Esophagus squamous epithelium (tissue), 5 donors: Measurements from ENCODE around the gene YBX3. TPM values are rescaled to one million over a fixed set of nuclear protein-coding genes. Genes with fewer than 3 reads are reported as not detected.

Experiments
- DNase-seq: peaks from one replicate; lab custom pipeline; 2025; lab: John Stamatoyannopoulos, UW
- H3K27ac ChIP-seq, 4 donors: fragments of 200-600 bp; sonication (generic); one replicate each; pipeline ENCODE4 v1.5.1; 2016 to 2019; ENCODE audit warnings: mild to moderate bottlenecking in 1 of 4
- H3K27me3 ChIP-seq, 4 donors: fragments of 200-600 bp; sonication (generic); 1 replicate in 3 of 4; 2 replicates in 1 of 4; pipeline versions ENCODE4 v1.5.1 to v1.6.0; 2017 to 2021; ENCODE audit warnings: antibody characterized with exemption in 1 of 4
- H3K36me3 ChIP-seq, 3 donors: fragments of 200-600 bp; sonication (generic); one replicate each; pipeline ENCODE4 v1.5.1; 2016 to 2019
- H3K4me1 ChIP-seq, 3 donors: fragments of 200-600 bp; sonication (generic); one replicate each; pipeline ENCODE4 v1.5.1; 2017 to 2019
- H3K4me3 ChIP-seq, 4 donors: fragments of 200-600 bp; sonication (generic); 1 replicate in 3 of 4; 2 replicates in 1 of 4; pipeline ENCODE4 v1.5.1; 2016 to 2019; ENCODE audit warnings: mild to moderate bottlenecking in 2 of 4, moderate library complexity in 1 of 4
- H3K9me3 ChIP-seq, 3 donors: fragments of 200-600 bp; sonication (generic); one replicate each; pipeline ENCODE4 v1.5.1; 2016 to 2019
- POLR2A ChIP-seq, 4 donors: fragments of 450-650 bp; IDR thresholded peaks; one replicate each; pipeline ENCODE4 v1.6.1; 2017; ENCODE audit warnings: antibody characterized with exemption in 4 of 4, mild to moderate bottlenecking in 4 of 4, moderate library complexity in 3 of 4
- WGBS, 2 donors: methylation state at CpG; one replicate each; pipeline ENCODE4 v1.1.5; 2018; 5-methylcytosine and 5-hydroxymethylcytosine counted together
- intact Hi-C: fragments of 100-400 bp; cut with DNase I; formaldehyde crosslinking; loops from one replicate; pipeline ENCODE4 v1.15.0; 2022
- total RNA-seq, 4 donors: library from RNA; depleted of rRNA; stranded (reverse); fragments of >200 nt; gene quantifications; one replicate each; pipeline ENCODE4 v1.1.0, GENCODE V29; 2016
- TF ChIP-seq, protein P1 (sequence below), 6 experiments: fragments of 450-650 bp in 4 of 6; fragments of 200-600 bp in 2 of 6; sonication (generic) in 2 of 6; IDR thresholded peaks; one replicate each; pipeline ENCODE4 v1.5.1; 2016 to 2019; ENCODE audit warnings: antibody characterized with exemption in 6 of 6, mild to moderate bottlenecking in 4 of 6, moderate library complexity in 4 of 6
- donor health status: DM: yes; HTN: yes; CAD: no.

YBX3 gene
- total RNA-seq, 4 donors from 2014 or later: 318 to 484 (median 370) TPM

DNA sequence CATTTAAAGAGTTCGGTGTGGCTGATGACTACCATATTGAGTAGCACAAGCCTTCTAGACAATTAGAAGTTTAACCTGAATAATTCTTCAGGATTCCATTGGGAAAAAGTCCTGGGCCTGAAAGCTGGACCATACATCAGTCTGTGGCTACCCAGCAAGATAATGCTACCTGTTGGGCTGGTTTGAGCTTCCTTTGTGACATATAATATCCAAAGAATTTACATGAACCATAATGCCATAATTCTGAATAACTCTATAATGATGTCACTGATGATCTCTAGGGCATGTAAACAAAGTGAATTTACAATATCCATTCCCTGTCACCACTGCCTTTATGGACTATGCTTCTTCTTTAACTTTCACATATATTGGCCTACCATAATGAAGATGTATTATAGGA is 3.8 kb upstream of the YBX3 start:
- Histone ChIP-seq H3K27ac (no peak overlapping the region), H3K36me3 (no peaks in the 10 kb centered on the region), H3K4me3 (no peak overlapping the region), H3K27me3 (no peaks in the 10 kb centered on the region), H3K9me3 (no peaks in the 10 kb centered on the region), H3K4me1 (peaks cover 3 to 17% (median 4%) of the 10 kb centered on the region in 3 donors)
- intact Hi-C loops: loop anchor here (10.0 kb wide), 1 partner anchor 112 kb away; the partner anchor contains the start of gene MAGOHB
- no peak for DNase-seq
- TF ChIP-seq POLR2A (IDR thresholded peaks at IDR 0.05): no peak
- TF ChIP-seq, protein P1, sequence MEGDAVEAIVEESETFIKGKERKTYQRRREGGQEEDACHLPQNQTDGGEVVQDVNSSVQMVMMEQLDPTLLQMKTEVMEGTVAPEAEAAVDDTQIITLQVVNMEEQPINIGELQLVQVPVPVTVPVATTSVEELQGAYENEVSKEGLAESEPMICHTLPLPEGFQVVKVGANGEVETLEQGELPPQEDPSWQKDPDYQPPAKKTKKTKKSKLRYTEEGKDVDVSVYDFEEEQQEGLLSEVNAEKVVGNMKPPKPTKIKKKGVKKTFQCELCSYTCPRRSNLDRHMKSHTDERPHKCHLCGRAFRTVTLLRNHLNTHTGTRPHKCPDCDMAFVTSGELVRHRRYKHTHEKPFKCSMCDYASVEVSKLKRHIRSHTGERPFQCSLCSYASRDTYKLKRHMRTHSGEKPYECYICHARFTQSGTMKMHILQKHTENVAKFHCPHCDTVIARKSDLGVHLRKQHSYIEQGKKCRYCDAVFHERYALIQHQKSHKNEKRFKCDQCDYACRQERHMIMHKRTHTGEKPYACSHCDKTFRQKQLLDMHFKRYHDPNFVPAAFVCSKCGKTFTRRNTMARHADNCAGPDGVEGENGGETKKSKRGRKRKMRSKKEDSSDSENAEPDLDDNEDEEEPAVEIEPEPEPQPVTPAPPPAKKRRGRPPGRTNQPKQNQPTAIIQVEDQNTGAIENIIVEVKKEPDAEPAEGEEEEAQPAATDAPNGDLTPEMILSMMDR (IDR thresholded peaks at IDR 0.05): no peak
- WGBS, 2 donors: 90 to 94% methylated on average over 1 of the region's 1 CpG

DNA sequence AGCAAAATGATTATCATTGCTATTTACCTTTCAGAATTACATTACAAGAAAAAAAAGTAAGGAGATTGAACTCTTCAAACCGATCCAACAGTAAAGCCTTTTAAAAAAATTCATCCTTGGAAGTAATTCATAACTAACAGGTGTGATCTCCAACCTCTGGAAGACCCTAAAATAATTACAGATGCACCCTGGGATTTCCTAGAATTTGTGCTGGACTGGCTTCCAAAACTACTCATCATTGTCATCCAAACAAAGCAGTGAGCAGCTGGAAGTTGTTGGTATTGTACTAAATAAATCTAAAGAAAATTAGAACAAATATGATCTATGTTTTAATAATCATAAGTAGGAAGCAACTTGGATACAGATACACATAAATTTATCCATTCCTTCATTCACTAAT is 1.9 kb upstream of the YBX3 start:
- Histone ChIP-seq H3K4me1 (peaks cover 4 to 34% (median 11%) of the 10 kb centered on the region in 3 donors), H3K27me3 (no peaks in the 10 kb centered on the region), H3K36me3 (no peaks in the 10 kb centered on the region), H3K27ac (no peak overlapping the region), H3K4me3 (no peak overlapping the region), H3K9me3 (no peaks in the 10 kb centered on the region)
- no peak for DNase-seq
- TF ChIP-seq, protein P1 (IDR thresholded peaks at IDR 0.05): no peak
- no peak for TF ChIP-seq POLR2A (IDR thresholded peaks at IDR 0.05)
- 69 to 82% methylated on average over 1 of the region's 1 CpG for WGBS, 2 donors
- intact Hi-C loops: loop anchor here (10.0 kb wide), 1 partner anchor 110 kb away; the partner anchor contains the start of gene MAGOHB

DNA sequence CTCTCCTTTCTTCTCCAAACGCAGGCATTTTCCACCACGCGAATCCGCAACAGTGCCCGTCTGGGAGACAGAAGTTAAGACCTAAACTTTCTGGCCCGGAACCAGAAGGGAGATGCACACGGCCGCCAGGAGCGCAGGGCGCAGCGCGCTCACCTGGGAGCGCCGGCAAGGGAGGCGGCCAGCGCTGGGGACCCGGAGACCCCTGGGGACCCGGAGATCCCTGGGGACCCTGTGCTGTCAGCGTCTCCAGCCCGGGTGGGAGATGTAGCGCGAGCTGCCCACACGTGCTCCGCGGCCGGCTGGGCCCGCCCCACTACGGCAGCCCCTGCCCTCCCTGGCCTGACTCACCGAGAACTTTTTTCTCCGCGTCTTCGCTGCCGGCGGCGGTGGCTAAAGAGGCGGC is 620 bp downstream of the YBX3 start:
- intact Hi-C loops: loop anchor here (10.0 kb wide), 1 partner anchor 108 kb away; the partner anchor contains the start of gene MAGOHB
- no peaks in the 10 kb centered on the region for H3K36me3 ChIP-seq
- H3K9me3 ChIP-seq: no peaks in the 10 kb centered on the region
- peaks cover 11 to 59% (median 30%) of the 10 kb centered on the region in 3 donors for H3K4me1 ChIP-seq
- peak overlapping the region; percentile 70 to 97 (median 92) for H3K4me3 ChIP-seq
- peak overlapping the region; percentile 98 to 100 (median 99) for H3K27ac ChIP-seq
- DNase-seq: no peak
- no peaks in the 10 kb centered on the region for H3K27me3 ChIP-seq
- 0% methylated on average over 4 of the region's 36 CpGs; no CpG with 5 or more reads in 1 of the 2 donors for WGBS, 2 donors
- TF ChIP-seq POLR2A (IDR thresholded peaks at IDR 0.05): no peak
- TF ChIP-seq, protein P1 (IDR thresholded peaks at IDR 0.05): peak in 3 of 6 experiments; percentile 23 to 45 (median 43)

DNA sequence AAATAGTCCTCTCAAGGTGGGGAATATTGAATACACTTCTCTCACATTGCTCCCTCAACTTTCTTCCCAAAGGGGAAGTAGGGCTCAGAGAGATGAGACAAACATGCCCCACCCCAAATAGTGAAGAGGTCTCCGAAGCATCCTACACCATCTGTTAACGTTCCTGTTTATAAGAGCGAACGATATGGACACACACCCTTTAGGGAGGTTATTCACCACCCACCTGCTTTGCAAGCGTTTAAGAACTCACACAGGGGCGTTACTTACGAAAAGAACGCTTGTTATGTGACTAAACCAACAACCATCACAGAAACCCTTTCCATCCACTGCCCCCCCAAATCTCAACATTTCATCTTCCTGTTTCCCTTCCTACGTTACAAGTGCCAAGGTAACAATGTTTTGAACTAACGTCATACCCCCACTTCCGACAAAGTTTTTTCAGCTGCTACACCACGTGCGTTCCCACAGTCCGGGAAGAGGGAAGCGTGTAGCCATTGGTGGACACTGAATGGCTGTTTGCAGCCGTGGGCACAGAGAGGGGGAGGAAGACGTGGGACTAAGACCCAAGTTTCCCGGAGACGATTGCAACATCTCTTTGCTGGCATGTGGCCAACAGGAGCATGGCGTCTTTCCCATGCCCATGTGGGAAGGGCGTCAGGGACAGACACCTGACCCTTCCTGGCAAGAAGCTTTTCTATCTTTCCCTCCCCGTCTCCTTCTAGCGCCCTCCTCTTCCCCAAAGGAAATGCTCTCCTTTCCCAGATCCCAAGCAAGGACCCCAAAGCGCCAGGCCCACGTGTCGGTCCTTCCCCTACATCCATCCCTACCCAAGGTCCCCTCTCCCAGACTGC is 1.2 kb downstream of the YBX3 start:
- 0 to 2% methylated on average over 18 to 24 of the region's 26 CpGs for WGBS, 2 donors
- H3K4me1 ChIP-seq: peaks cover 11 to 65% (median 36%) of the 10 kb centered on the region in 3 donors
- DNase-seq: peak; percentile 8
- H3K27me3 ChIP-seq: no peaks in the 10 kb centered on the region
- intact Hi-C loops: loop anchor here (10.0 kb wide), 1 partner anchor 107 kb away; the partner anchor contains the start of gene MAGOHB
- peak overlapping the region; percentile 70 to 97 (median 92) for H3K4me3 ChIP-seq
- peak overlapping the region; percentile 98 to 100 (median 99) for H3K27ac ChIP-seq
- TF ChIP-seq, protein P1 (IDR thresholded peaks at IDR 0.05): no peak
- TF ChIP-seq POLR2A (IDR thresholded peaks at IDR 0.05): peak in 2 of 4 donors; percentile 5 to 30
- H3K9me3 ChIP-seq: no peaks in the 10 kb centered on the region
- no peaks in the 10 kb centered on the region for H3K36me3 ChIP-seq
